HG03439 (cell line): ENCODE measurements around the gene CTCFL.
"Not testable (repeated sequence)": the region's sequence is repeated elsewhere in the genome, so short reads cannot be mapped to it uniquely, and the experiment has no call there.

Experiments
- ATAC-seq: cut with Tn5 transposase; IDR thresholded peaks from one replicate; pipeline ENCODE4 v1.9.1; 2021; ENCODE audit warnings: mild to moderate bottlenecking, moderate library complexity; ENCODE audit not compliant: unreplicated experiment

Gene CTCFL

GRCh38 chr20:57509665-57510237 is 15.2 kb downstream of the CTCFL start:
- ATAC-seq = no peak

GRCh38 chr20:57508831-57509230 is 16.1 kb downstream of the CTCFL start:
- no peak for ATAC-seq

- ATAC-seq = no peak
Observed at GRCh38 chr20:57508381-57508780, 16.6 kb downstream of the CTCFL start.

GRCh38 chr20:57507477-57507876 is 17.5 kb downstream of the CTCFL start:
- ATAC-seq = no peak

- no peak for ATAC-seq
Observed at GRCh38 chr20:57505979-57506378, 19.0 kb downstream of the CTCFL start.

- no peak for ATAC-seq
Observed at GRCh38 chr20:57504411-57504810, 20.5 kb downstream of the CTCFL start.

GRCh38 chr20:57503035-57503658 is 21.8 kb downstream of the CTCFL start:
- ATAC-seq = no peak

GRCh38 chr20:57502336-57502700 is 22.6 kb downstream of the CTCFL start:
- no peak for ATAC-seq

- ATAC-seq = no peak
Observed at GRCh38 chr20:57501461-57502335, 23.2 kb downstream of the CTCFL start.

- ATAC-seq = no peak
Observed at GRCh38 chr20:57500962-57501361, 24.0 kb downstream of the CTCFL start.

GRCh38 chr20:57500235-57500634 is 24.7 kb downstream of the CTCFL start:
- no peak for ATAC-seq

GRCh38 chr20:57499676-57500075 is 25.3 kb downstream of the CTCFL start:
- no peak for ATAC-seq

- ATAC-seq = no peak
Observed at GRCh38 chr20:57498425-57499400, 26.2 kb downstream of the CTCFL start.

GRCh38 chr20:57496592-57496991 is 28.3 kb downstream of the CTCFL start:
- ATAC-seq = no peak

GRCh38 chr20:57495978-57496377 is 29.0 kb downstream of the CTCFL start:
- no peak for ATAC-seq

GRCh38 chr20:57493091-57493615 is 31.8 kb downstream of the CTCFL start:
- ATAC-seq = no peak

- ATAC-seq = no peak
Observed at GRCh38 chr20:57491373-57491772, 33.6 kb downstream of the CTCFL start.

GRCh38 chr20:57488277-57488676 is 36.7 kb downstream of the CTCFL start:
- not testable (repeated sequence) for ATAC-seq

- no peak for ATAC-seq
Observed at GRCh38 chr20:57485770-57486169, 39.2 kb downstream of the CTCFL start.

- no peak for ATAC-seq
Observed at GRCh38 chr20:57484772-57485171, 40.2 kb downstream of the CTCFL start.
